Endothelial cell of umbilical vein (primary cell): ENCODE data around the gene CD300H. TPM values are rescaled to one million over a fixed set of nuclear protein-coding genes. Genes with fewer than 3 reads are reported as not detected.

ENCODE experiments used
- BruUV-seq: library from RNA; stranded (reverse); fragments of 400-500 nt; replicated peaks from 2 replicates; lab custom pipeline; 2021; lab: Mats Ljungman, UMichigan
- CTCF ChIA-PET: fragments of 300-600, 350-600 bp; sonication (Branson Sonifier 250); formaldehyde crosslinking; loops from one replicate; lab custom pipeline; 2021; ENCODE audit warnings: antibody characterized with exemption, inconsistent platforms; lab: Charles Lee
- POLR2A ChIA-PET: fragments of 300-600, 350-600 bp; sonication (Branson Sonifier 250); formaldehyde crosslinking; loops from one replicate; lab custom pipeline; 2021; ENCODE audit warnings: antibody characterized with exemption, inconsistent platforms; lab: Charles Lee
- DNase-seq: peaks from one replicate; pipeline ENCODE4 v3.0.0-alpha.2; 2011; ENCODE audit warnings: low read depth, low spot score
- FAIRE-seq: peaks from 2 replicates; lab custom pipeline; 2011; peaks lifted over from hg19 to GRCh38; lab: Jason Lieb, UNC
- H2AFZ ChIP-seq: 2 replicates; pipeline ENCODE4 v1.6.0; 2012; ENCODE audit warnings: low read depth, low read length, control low read depth, inconsistent platforms
- H3K27ac ChIP-seq: 2 replicates; pipeline ENCODE4 v1.5.1; 2011; ENCODE audit warnings: low read depth, mild to moderate bottlenecking, control low read depth, low read length, moderate library complexity; ENCODE audit not compliant: insufficient read depth
- H3K27me3 ChIP-seq, 2 experiments: 2 replicates each; pipeline versions ENCODE4 v1.6.0 to v1.6.1; 2011; ENCODE audit warnings: low read length in 2 of 2, mixed read lengths in 1 of 2; ENCODE audit not compliant: control insufficient read depth in 2 of 2, insufficient read depth in 2 of 2
- H3K36me3 ChIP-seq, 2 experiments: 2 replicates in 1 of 2; 3 replicates in 1 of 2; pipeline ENCODE4 v1.5.1; 2011; ENCODE audit warnings: low read length in 2 of 2, mild to moderate bottlenecking in 1 of 2, moderate library complexity in 1 of 2; ENCODE audit not compliant: control insufficient read depth in 2 of 2, insufficient read depth in 2 of 2; ENCODE audit errors: extremely low read depth in 1 of 2
- H3K4me1 ChIP-seq: 3 replicates; pipeline ENCODE4 v1.5.1; 2011; ENCODE audit warnings: mild to moderate bottlenecking, low read length; ENCODE audit not compliant: control insufficient read depth, insufficient read depth; ENCODE audit errors: extremely low read depth
- H3K4me2 ChIP-seq: 2 replicates; pipeline ENCODE4 v1.6.1; 2011; ENCODE audit warnings: low read length, control low read depth, mixed read lengths; ENCODE audit not compliant: insufficient read depth
- H3K4me3 ChIP-seq, 3 experiments: fragments of 200-600 bp in 1 of 3; sonication (generic), shearing (Covaris generic) in 1 of 3; replicated peaks in 1 of 3; 2 replicates each; pipeline ENCODE4 v1.5.1; 2011 to 2016; ENCODE audit warnings: control low read depth in 3 of 3, low read length in 3 of 3, mild to moderate bottlenecking in 2 of 3, inconsistent platforms in 1 of 3, low read depth in 1 of 3, moderate library complexity in 1 of 3; ENCODE audit not compliant: insufficient read depth in 1 of 3
- H3K79me2 ChIP-seq: 2 replicates; pipeline ENCODE4 v1.6.0; 2012; ENCODE audit warnings: low read length, inconsistent platforms; ENCODE audit not compliant: control insufficient read depth, insufficient read depth
- H3K9ac ChIP-seq: replicated peaks from 2 replicates; pipeline ENCODE3; 2011; ENCODE audit warnings: low read length, control low read depth; ENCODE audit not compliant: insufficient read depth; ENCODE audit errors: extremely low read depth
- H3K9me1 ChIP-seq: replicated peaks from 3 replicates; pipeline ENCODE4 v1.6.0; 2011; ENCODE audit warnings: mild to moderate bottlenecking, low read length; ENCODE audit not compliant: control insufficient read depth, insufficient read depth; ENCODE audit errors: extremely low read depth
- H3K9me3 ChIP-seq: replicated peaks from 2 replicates; pipeline ENCODE4 v1.5.1; 2012; ENCODE audit warnings: low read length, inconsistent platforms; ENCODE audit not compliant: control insufficient read depth, insufficient read depth
- H4K20me1 ChIP-seq: replicated peaks from 2 replicates; pipeline ENCODE3; 2011; ENCODE audit warnings: mild to moderate bottlenecking, low read length; ENCODE audit not compliant: control insufficient read depth, insufficient read depth; ENCODE audit errors: extremely low read depth
- EZH2 ChIP-seq: IDR thresholded peaks from 2 replicates; pipeline ENCODE4 v1.6.1; 2012; ENCODE audit warnings: borderline replicate concordance, low read depth, mild to moderate bottlenecking, moderate library complexity, low read length, inconsistent platforms; ENCODE audit not compliant: severe bottlenecking
- FOS ChIP-seq: IDR thresholded peaks from 2 replicates; pipeline ENCODE4 v1.6.1; 2011; ENCODE audit warnings: mild to moderate bottlenecking, low read length, moderate library complexity, borderline replicate concordance; ENCODE audit not compliant: insufficient read depth
- GATA2 ChIP-seq: IDR thresholded peaks from 2 replicates; pipeline ENCODE4 v1.7.0; 2011; ENCODE audit warnings: low read depth, mild to moderate bottlenecking, moderate library complexity, mixed read lengths, low read length; ENCODE audit not compliant: insufficient read length, insufficient read depth
- JUN ChIP-seq: IDR thresholded peaks from 2 replicates; pipeline ENCODE4 v1.6.1; 2011; ENCODE audit warnings: borderline replicate concordance, low read depth; ENCODE audit not compliant: insufficient read length, insufficient read depth
- MYC ChIP-seq: IDR thresholded peaks from one replicate; pipeline ENCODE4 v1.6.1; 2011; ENCODE audit warnings: mild to moderate bottlenecking, low read depth, low read length
- POLR2A ChIP-seq: IDR thresholded peaks from 2 replicates; pipeline ENCODE4 v1.6.1; 2012; ENCODE audit warnings: low read depth, mild to moderate bottlenecking, control low read depth, low read length
- POLR2AphosphoS5 ChIP-seq: IDR thresholded peaks from 2 replicates; pipeline ENCODE4 v1.6.1; 2012; ENCODE audit warnings: low read depth, mild to moderate bottlenecking, control low read depth, low read length, moderate library complexity; ENCODE audit not compliant: insufficient read depth
- dilution Hi-C: fragments of 300-500 bp; cut with MboI; formaldehyde crosslinking; loops from one replicate; pipeline ENCODE4 v1.15.0; 2019; ENCODE audit warnings: low sequenced_read_pairs; ENCODE audit not compliant: extremely low pct_ligation_motif_present
- intact Hi-C: fragments of 100-400 bp; cut with micrococcal nuclease; formaldehyde crosslinking; loops from one replicate; pipeline ENCODE4 v1.10.0; 2022
- polyA plus RNA-seq, 4 experiments: library from polyadenylated mRNA; depleted of rRNA in 3 of 4; stranded (reverse) in 3 of 4; unstranded in 1 of 4; fragments of >200 nt; gene quantifications; 2 replicates each; pipeline versions ENCODE4 v1.2.1 to v1.2.3, GENCODE V29; 2011 to 2012; ENCODE audit warnings: missing spikeins in 1 of 4
- total RNA-seq: library from RNA; stranded (reverse); gene quantifications from 2 replicates; pipeline ENCODE4 v1.2.3, GENCODE V29; 2021
- TF ChIP-seq, protein P1 (sequence below), 2 donors: IDR thresholded peaks; 1 replicate in 1 of 2; 2 replicates in 1 of 2; pipeline ENCODE4 v1.5.1; 2011; ENCODE audit warnings: low read length in 2 of 2, mild to moderate bottlenecking in 2 of 2, moderate library complexity in 2 of 2, control low read depth in 1 of 2, inconsistent platforms in 1 of 2, low read depth in 1 of 2; ENCODE audit not compliant: insufficient read depth in 1 of 2; ENCODE audit errors: extremely low read depth in 1 of 2
- TF ChIP-seq, protein P2 (sequence below): IDR thresholded peaks from 2 replicates; pipeline ENCODE4 v1.6.1; 2011; ENCODE audit not compliant: insufficient read depth, insufficient read length

CD300H gene
- total and polyA plus RNA-seq, 2 donors (not counting 3 experiments of a cell fraction or from before 2014, with no cell fraction given) = not detected

- no peak for FAIRE-seq
- Histone ChIP-seq H3K4me3 (no peak overlapping the region), H3K79me2 (no peaks in the 10 kb centered on the region), H3K27me3 (no peaks in the 10 kb centered on the region), H2AFZ (no peak overlapping the region), H3K9me3 (peaks cover 2% of the 10 kb centered on the region), H3K4me1 (no peaks in the 10 kb centered on the region), H3K4me2 (no peak overlapping the region), H3K9ac (no peak overlapping the region), H3K9me1 (no peaks in the 10 kb centered on the region), H3K27ac (no peak overlapping the region), H4K20me1 (no peaks in the 10 kb centered on the region), H3K36me3 (no peaks in the 10 kb centered on the region)
- ChIA-PET POLR2A (no interaction called here), CTCF (no interaction called here)
- TF ChIP-seq POLR2AphosphoS5 (no peak), JUN (no peak)
- intact Hi-C loops = no loop called here
- dilution Hi-C loops = no loop called here
- BruUV-seq = no TSS peak
- no peak for DNase-seq
These were observed 45.6 kb downstream of the CD300H start for GRCh38 chr17:74521701-74522201.

GRCh38 chr17:74520790-74521480 lies 46.4 kb downstream of the CD300H start:
- no peaks in the 10 kb centered on the region for H3K36me3 ChIP-seq
- no peaks in the 10 kb centered on the region for H3K4me1 ChIP-seq
- intact Hi-C loops = no loop called here
- H3K79me2 ChIP-seq = no peaks in the 10 kb centered on the region
- FAIRE-seq = no peak
- H3K27me3 ChIP-seq = no peaks in the 10 kb centered on the region
- POLR2A ChIA-PET = no interaction called here
- TF ChIP-seq EZH2 = no peak
- TF ChIP-seq MYC = no peak
- TF ChIP-seq, protein P1, sequence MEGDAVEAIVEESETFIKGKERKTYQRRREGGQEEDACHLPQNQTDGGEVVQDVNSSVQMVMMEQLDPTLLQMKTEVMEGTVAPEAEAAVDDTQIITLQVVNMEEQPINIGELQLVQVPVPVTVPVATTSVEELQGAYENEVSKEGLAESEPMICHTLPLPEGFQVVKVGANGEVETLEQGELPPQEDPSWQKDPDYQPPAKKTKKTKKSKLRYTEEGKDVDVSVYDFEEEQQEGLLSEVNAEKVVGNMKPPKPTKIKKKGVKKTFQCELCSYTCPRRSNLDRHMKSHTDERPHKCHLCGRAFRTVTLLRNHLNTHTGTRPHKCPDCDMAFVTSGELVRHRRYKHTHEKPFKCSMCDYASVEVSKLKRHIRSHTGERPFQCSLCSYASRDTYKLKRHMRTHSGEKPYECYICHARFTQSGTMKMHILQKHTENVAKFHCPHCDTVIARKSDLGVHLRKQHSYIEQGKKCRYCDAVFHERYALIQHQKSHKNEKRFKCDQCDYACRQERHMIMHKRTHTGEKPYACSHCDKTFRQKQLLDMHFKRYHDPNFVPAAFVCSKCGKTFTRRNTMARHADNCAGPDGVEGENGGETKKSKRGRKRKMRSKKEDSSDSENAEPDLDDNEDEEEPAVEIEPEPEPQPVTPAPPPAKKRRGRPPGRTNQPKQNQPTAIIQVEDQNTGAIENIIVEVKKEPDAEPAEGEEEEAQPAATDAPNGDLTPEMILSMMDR (IDR thresholded peaks at IDR 0.05; ENCODE audit: extremely low read depth in 1 of 2, insufficient read depth in 1 of 2, low read depth in 1 of 2, low read length in 2 of 2) = no peak
- no peak for TF ChIP-seq GATA2
- TF ChIP-seq POLR2AphosphoS5 = no peak
- no peak for TF ChIP-seq FOS
- TF ChIP-seq, protein P2, sequence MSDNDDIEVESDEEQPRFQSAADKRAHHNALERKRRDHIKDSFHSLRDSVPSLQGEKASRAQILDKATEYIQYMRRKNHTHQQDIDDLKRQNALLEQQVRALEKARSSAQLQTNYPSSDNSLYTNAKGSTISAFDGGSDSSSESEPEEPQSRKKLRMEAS = no peak
- no peak for TF ChIP-seq JUN
- TF ChIP-seq POLR2A = no peak
- H3K9me3 ChIP-seq = peaks cover 2% of the 10 kb centered on the region
- CTCF ChIA-PET = no interaction called here
- dilution Hi-C loops = no loop called here
- H4K20me1 ChIP-seq = no peaks in the 10 kb centered on the region
- no peak overlapping the region for H3K27ac ChIP-seq
- no peak overlapping the region for H3K4me2 ChIP-seq
- no peak overlapping the region for H3K4me3 ChIP-seq
- DNase-seq = no peak
- no peaks in the 10 kb centered on the region for H3K9me1 ChIP-seq
- no peak overlapping the region for H2AFZ ChIP-seq
- no peak overlapping the region for H3K9ac ChIP-seq
- BruUV-seq = no TSS peak
